ENCODE measurements around the gene HIVEP3.

GRCh38 chr1:41541592-41541952 is 377.1 kb downstream of the HIVEP3 start:
- TF ChIP-seq EZH2 (IDR thresholded peaks at IDR 0.05) (no peak), POLR2AphosphoS5 (IDR thresholded peaks at IDR 0.05; ENCODE audit: borderline replicate concordance, low read depth, low read length) (no peak), FOXP2 (optimal IDR thresholded peaks at IDR 0.05; ENCODE audit: control extremely low read depth, extremely low read length, insufficient read depth) (no peak)
